GM21576 (cell line): ENCODE measurements around the gene FIGLA.
"Not testable (repeated sequence)": the region's sequence is repeated elsewhere in the genome, so short reads cannot be mapped to it uniquely, and the experiment has no call there.

Experiments
- ATAC-seq: cut with Tn5 transposase; IDR thresholded peaks from one replicate; pipeline ENCODE4 v1.9.1; 2021; ENCODE audit warnings: mild to moderate bottlenecking, moderate library complexity; ENCODE audit not compliant: unreplicated experiment

FIGLA gene

GRCh38 chr2:70808983-70809958 lies 18.8 kb upstream of the FIGLA start:
- no peak for ATAC-seq

- no peak for ATAC-seq
Observed at GRCh38 chr2:70807828-70808118, 17.3 kb upstream of the FIGLA start.

GRCh38 chr2:70807102-70807827 lies 16.8 kb upstream of the FIGLA start:
- ATAC-seq: no peak

- no peak for ATAC-seq
Observed at GRCh38 chr2:70806620-70807019, 16.2 kb upstream of the FIGLA start.

GRCh38 chr2:70806013-70806412 lies 15.6 kb upstream of the FIGLA start:
- ATAC-seq: no peak

GRCh38 chr2:70801607-70802263 lies 11.3 kb upstream of the FIGLA start:
- no peak for ATAC-seq

GRCh38 chr2:70799706-70800105 lies 9.3 kb upstream of the FIGLA start:
- ATAC-seq: no peak

- ATAC-seq: not testable (repeated sequence)
Observed at GRCh38 chr2:70797996-70798395, 7.6 kb upstream of the FIGLA start.

- no peak for ATAC-seq
Observed at GRCh38 chr2:70797506-70797905, 7.1 kb upstream of the FIGLA start.

- ATAC-seq: no peak
Observed at GRCh38 chr2:70796262-70796661, 5.8 kb upstream of the FIGLA start.

- ATAC-seq: no peak
Observed at GRCh38 chr2:70795164-70795995, 4.9 kb upstream of the FIGLA start.

GRCh38 chr2:70793450-70793849 lies 3.0 kb upstream of the FIGLA start:
- ATAC-seq: no peak

GRCh38 chr2:70789304-70790135 lies 923 bp downstream of the FIGLA start:
- ATAC-seq: no peak

- ATAC-seq: no peak
Observed at GRCh38 chr2:70785137-70785911, 5.1 kb downstream of the FIGLA start.

GRCh38 chr2:70784320-70784719 lies 6.1 kb downstream of the FIGLA start:
- no peak for ATAC-seq

GRCh38 chr2:70779911-70780545 lies 10.4 kb downstream of the FIGLA start:
- ATAC-seq: no peak

- no peak for ATAC-seq
Observed at GRCh38 chr2:70779491-70779890, 11.0 kb downstream of the FIGLA start.

GRCh38 chr2:70778676-70779075 lies 11.8 kb downstream of the FIGLA start:
- no peak for ATAC-seq

- no peak for ATAC-seq
Observed at GRCh38 chr2:70777450-70777849, 13.0 kb downstream of the FIGLA start.
